ENCODE results near the gene SMIM3. TPM values are rescaled to one million over a fixed set of nuclear protein-coding genes. Genes with fewer than 3 reads are reported as not detected.

Gene SMIM3
- total RNA-seq, 1 donor from 2014 or later = 5.7 TPM

DNA sequence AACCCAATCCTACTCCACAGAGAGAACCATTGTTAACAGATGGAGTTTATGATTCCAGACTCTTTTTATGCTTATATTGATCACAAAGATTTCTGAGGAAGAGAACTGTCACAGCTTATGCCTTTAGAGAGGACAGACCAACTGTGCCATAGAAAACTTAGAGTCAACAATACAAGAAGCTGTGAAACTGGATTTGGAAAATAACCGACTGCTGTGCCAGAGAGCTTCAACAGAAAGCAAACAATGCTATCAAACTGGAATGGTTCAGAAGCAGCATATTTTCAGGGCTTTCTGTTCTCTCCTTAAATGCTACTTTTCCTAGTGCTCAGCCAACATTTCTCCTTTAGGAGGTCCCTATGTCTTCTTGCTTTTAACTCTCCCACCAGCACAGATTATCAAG, 24.7 kb upstream of the SMIM3 start:
- TF ChIP-seq CTCF (conservative IDR thresholded peaks at IDR 0.05) = no peak
- Mint-ChIP-seq H3K9me3 (no peaks in the 10 kb centered on the region), H3K4me3 (peak overlapping the region; percentile 42), H3K4me1 (peaks cover 10% of the 10 kb centered on the region), H3K27me3 (ENCODE audit: low read depth) (no peaks in the 10 kb centered on the region), H3K27ac (ENCODE audit: unreplicated experiment) (no peak overlapping the region), H3K36me3 (ENCODE audit: low read depth) (peaks cover 8% of the 10 kb centered on the region)
- no peak for DNase-seq (ENCODE audit: low read depth, low spot score)

DNA sequence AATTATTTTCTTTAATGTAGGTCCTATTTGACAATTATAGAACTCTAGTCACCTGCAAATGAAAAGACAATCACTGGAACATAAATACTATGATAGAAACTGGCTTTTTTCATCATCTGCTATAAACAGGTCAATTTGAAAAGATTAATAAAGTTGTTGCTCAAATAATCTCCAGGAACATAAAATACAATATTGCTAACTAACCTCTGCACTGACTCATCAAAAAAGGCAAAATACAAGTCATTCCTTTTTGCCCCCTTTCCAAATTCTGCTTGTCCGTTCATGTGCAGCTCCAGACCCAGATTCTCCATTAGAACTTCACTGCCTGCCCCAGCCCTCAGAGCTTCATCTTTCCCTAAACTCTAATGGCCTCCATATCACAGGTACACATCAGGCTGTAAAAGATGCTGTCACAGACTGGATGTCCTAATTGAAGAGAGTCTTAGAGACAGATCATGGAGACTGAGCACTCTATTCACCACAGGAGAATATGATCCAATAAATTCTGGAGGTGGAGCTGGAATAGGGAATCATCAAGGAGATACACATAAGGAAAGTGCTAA, 21.4 kb upstream of the SMIM3 start:
- Mint-ChIP-seq H3K4me3 (no peak overlapping the region), H3K27me3 (ENCODE audit: low read depth) (peaks cover 3% of the 10 kb centered on the region), H3K4me1 (peaks cover 13% of the 10 kb centered on the region), H3K9me3 (no peaks in the 10 kb centered on the region), H3K27ac (ENCODE audit: unreplicated experiment) (no peak overlapping the region), H3K36me3 (ENCODE audit: low read depth) (peaks cover 5% of the 10 kb centered on the region)
- no peak for TF ChIP-seq CTCF (conservative IDR thresholded peaks at IDR 0.05)
- DNase-seq (ENCODE audit: low read depth, low spot score) = no peak

DNA sequence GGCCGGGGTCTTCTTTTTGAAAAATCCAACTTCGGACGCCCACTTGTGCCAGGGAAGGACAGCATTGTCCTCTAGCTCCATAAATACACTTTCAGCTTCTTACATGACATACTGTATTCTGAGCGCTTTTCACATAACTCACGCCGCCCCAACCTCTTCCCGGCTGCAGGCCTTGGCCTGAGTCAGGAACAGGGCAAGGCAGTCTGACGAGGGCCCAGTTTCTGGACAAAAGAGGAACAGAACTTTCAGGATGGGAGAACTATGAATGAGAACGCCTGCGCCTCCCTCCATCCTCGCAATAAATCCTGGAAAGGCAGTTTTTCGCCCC, 20.4 kb upstream of the SMIM3 start:
- DNase-seq (ENCODE audit: low read depth, low spot score) = no peak
- TF ChIP-seq CTCF (conservative IDR thresholded peaks at IDR 0.05) = no peak

GRCh38 chr5:150758531-150759333, 19.8 kb upstream of the SMIM3 start, which contains the start of gene DCTN4:
Gene DCTN4, minus strand, starts transcription at chr5:150759017. Its CDS starts 24 bp downstream, at chr5:150758993.
- Mint-ChIP-seq H3K4me1 (peaks cover 13% of the 10 kb centered on the region), H3K4me3 (no peak within 1 kb of the TSS), H3K36me3 (ENCODE audit: low read depth) (peaks cover under 1% of the 10 kb centered on the region), H3K27ac (ENCODE audit: unreplicated experiment) (no peak within 1 kb of the TSS), H3K27me3 (ENCODE audit: low read depth) (peaks cover 3% of the 10 kb centered on the region), H3K9me3 (no peaks in the 10 kb centered on the region)
- no peak for TF ChIP-seq CTCF (conservative IDR thresholded peaks at IDR 0.05)
- peak; percentile 89 for DNase-seq (ENCODE audit: low read depth, low spot score)

More for the DNA sequence above, 20.4 kb upstream of the SMIM3 start:
- H3K9me3 Mint-ChIP-seq = no peaks in the 10 kb centered on the region
- no peak overlapping the region for H3K27ac Mint-ChIP-seq (ENCODE audit: unreplicated experiment)
- no peak overlapping the region for H3K4me3 Mint-ChIP-seq
- H3K4me1 Mint-ChIP-seq = peaks cover 13% of the 10 kb centered on the region
- peaks cover 5% of the 10 kb centered on the region for H3K36me3 Mint-ChIP-seq (ENCODE audit: low read depth)
- H3K27me3 Mint-ChIP-seq (ENCODE audit: low read depth) = peaks cover 3% of the 10 kb centered on the region

- TF ChIP-seq CTCF (conservative IDR thresholded peaks at IDR 0.05) = no peak
- H3K27me3 Mint-ChIP-seq (ENCODE audit: low read depth) = peaks cover 3% of the 10 kb centered on the region
- no peak for DNase-seq (ENCODE audit: low read depth, low spot score)
- H3K4me1 Mint-ChIP-seq = peaks cover 13% of the 10 kb centered on the region
- H3K36me3 Mint-ChIP-seq (ENCODE audit: low read depth) = no peaks in the 10 kb centered on the region
- no peaks in the 10 kb centered on the region for H3K9me3 Mint-ChIP-seq
- H3K4me3 Mint-ChIP-seq = no peak overlapping the region
- no peak overlapping the region for H3K27ac Mint-ChIP-seq (ENCODE audit: unreplicated experiment)
Observed at GRCh38 chr5:150759334-150759583, 19.3 kb upstream of the SMIM3 start.

Measured in neural crest cell (in vitro differentiated cells).